BLaER1 (cell line): ENCODE measurements around the gene TOMM5.

Source experiments
- H3K27ac ChIP-seq: shearing (Covaris generic); formaldehyde crosslinking; 2 replicates; pipeline ENCODE4 v1.8.1; 2022
- H3K27me3 ChIP-seq: shearing (Covaris generic); formaldehyde crosslinking; 2 replicates; pipeline ENCODE4 v1.8.1; 2022
- H3K36me3 ChIP-seq: shearing (Covaris generic); formaldehyde crosslinking; 2 replicates; pipeline ENCODE4 v1.8.1; 2022
- H3K4me1 ChIP-seq: shearing (Covaris generic); formaldehyde crosslinking; 2 replicates; pipeline ENCODE4 v1.8.1; 2022
- H3K4me2 ChIP-seq: shearing (Covaris generic); formaldehyde crosslinking; 2 replicates; pipeline ENCODE4 v1.8.1; 2022
- H3K4me3 ChIP-seq: shearing (Covaris generic); formaldehyde crosslinking; 2 replicates; pipeline ENCODE4 v1.8.1; 2022
- H3K9ac ChIP-seq: shearing (Covaris generic); formaldehyde crosslinking; 2 replicates; pipeline ENCODE4 v1.8.1; 2022
- H3K9me3 ChIP-seq: shearing (Covaris generic); formaldehyde crosslinking; 2 replicates; pipeline ENCODE4 v1.8.1; 2022
- H4K20me1 ChIP-seq: shearing (Covaris generic); formaldehyde crosslinking; 2 replicates; pipeline ENCODE4 v1.8.1; 2022
- Cebpa-rat ChIP-seq: shearing (Covaris generic); IDR thresholded peaks from 2 replicates; pipeline ENCODE4 v1.8.1; 2022

TOMM5 gene

DNA sequence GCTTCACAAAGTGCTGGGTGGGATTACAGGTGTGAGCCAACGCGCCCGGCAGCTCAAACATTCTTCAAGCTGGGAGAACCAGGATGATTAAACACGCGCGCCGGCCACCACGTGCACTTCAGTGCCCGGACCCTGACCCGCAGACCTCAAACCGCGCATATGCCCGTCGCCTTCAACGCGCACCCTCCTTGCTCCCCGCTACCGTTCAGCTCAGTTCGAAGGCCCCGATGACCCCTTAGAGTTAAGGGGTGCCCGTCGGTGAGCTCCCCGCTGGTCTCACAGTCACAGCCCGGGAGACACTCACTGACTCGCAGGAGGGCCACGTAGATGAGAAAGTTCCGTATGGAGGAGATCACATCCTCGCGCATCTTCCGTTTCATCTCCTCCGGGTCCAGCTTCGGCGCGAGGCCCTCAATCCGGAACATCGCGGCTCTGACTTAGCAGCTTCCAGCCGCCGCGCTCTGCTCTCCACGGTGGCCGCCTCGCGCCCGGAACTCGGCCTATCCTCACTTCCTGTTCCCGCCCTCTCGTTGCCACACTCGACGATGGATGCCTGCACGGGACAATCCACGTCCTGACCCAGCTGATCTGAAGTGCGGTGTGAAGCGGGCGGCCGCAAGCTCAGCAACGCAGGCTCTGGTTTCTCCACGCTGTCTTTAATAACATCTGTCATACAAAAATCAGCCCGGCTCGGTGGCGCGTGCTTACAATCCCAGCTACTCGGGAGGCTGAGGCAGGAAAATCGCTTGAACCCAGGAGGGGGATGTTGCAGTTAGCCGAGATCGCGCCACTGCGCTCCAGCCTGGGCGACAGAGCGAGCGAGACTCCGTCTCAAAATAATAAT, at the start of gene TOMM5:
Gene TOMM5, minus strand, starts transcription at position 490 of the 844 bp plus-strand sequence. Its CDS starts 65 bp downstream, at position 425.
- H3K36me3 ChIP-seq = peaks cover 29% of the 10 kb centered on the region
- no peaks in the 10 kb centered on the region for H3K9me3 ChIP-seq
- H3K4me2 ChIP-seq = peak within 1 kb of the TSS; percentile 89
- TF ChIP-seq Cebpa-rat = peak; percentile 67; the same call in 1 of the 2 replicates
- H3K27me3 ChIP-seq = no peaks in the 10 kb centered on the region
- H4K20me1 ChIP-seq = peaks cover 49% of the 10 kb centered on the region
- peaks cover 45% of the 10 kb centered on the region for H3K4me1 ChIP-seq
- H3K9ac ChIP-seq = peak within 1 kb of the TSS; percentile 98
- peak within 1 kb of the TSS; percentile 99 for H3K4me3 ChIP-seq
- peak within 1 kb of the TSS; percentile 97 for H3K27ac ChIP-seq

DNA sequence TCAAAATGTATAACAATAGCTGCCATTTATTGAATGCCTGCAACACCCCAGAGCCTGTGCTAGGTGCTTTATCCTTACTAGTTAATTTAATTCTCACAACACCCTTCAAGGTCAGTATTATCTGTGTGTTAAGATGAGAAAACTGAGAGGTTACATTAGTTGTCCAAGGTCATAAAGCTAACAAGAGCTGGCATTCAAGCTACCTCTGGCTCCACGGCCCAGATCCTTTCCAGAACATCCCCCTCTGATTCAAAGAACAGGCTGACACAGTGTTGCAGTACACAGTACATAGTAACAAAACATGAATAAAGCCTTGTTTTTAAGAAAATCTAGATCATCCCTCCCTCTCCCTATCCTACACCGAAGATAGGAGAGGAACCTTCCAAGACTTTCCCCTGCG, 48.9 kb upstream of the TOMM5 start:
- Histone ChIP-seq H3K4me2 (no peak overlapping the region), H3K4me1 (no peaks in the 10 kb centered on the region), H3K27ac (no peak overlapping the region), H3K4me3 (no peak overlapping the region), H3K9me3 (no peaks in the 10 kb centered on the region), H3K27me3 (no peaks in the 10 kb centered on the region), H3K36me3 (no peaks in the 10 kb centered on the region), H3K9ac (no peak overlapping the region), H4K20me1 (no peaks in the 10 kb centered on the region)
- TF ChIP-seq Cebpa-rat = no peak

DNA sequence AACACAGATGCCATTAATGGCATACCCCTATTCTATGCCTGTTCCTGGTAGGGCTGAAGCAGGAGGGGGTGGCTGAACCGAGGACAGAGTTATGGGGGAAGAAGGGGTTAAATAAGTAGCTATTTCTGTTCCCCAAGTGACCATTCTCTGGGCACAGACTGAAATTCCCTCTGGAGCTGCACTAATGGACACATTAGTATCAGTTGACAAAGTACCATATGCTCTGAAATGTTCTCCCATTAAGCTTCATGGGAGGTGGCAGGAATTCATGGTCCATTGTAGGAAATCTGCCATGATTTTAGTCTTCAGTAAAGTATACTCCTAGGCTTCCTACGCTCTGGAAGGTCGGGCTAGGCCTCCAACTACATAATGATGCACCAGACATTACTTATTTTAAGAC, 47.8 kb upstream of the TOMM5 start:
- Histone ChIP-seq H3K9me3 (no peaks in the 10 kb centered on the region), H3K9ac (no peak overlapping the region), H3K36me3 (no peaks in the 10 kb centered on the region), H4K20me1 (no peaks in the 10 kb centered on the region), H3K27me3 (no peaks in the 10 kb centered on the region), H3K4me1 (no peaks in the 10 kb centered on the region), H3K4me2 (no peak overlapping the region), H3K4me3 (no peak overlapping the region), H3K27ac (no peak overlapping the region)
- no peak for TF ChIP-seq Cebpa-rat

DNA sequence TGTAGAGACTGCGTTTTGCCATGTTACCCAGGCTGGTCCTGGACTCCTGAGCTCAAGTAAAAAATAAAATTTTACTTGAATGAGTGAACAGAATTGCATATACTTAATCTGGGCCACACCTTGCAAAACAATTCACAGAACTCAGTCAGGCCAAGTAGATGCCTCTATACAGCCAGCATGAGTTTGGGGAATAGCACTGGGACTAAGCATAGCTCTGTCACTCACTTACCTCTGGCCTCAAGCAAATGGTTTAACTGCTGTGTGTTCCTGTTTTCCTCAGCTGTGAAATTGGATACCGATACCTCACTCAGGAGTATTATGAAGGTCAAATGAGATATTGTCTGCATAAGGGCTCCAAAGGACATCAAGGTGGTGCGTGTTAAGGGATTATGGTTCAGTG, 47.4 kb upstream of the TOMM5 start:
- H3K36me3 ChIP-seq = no peaks in the 10 kb centered on the region
- H3K4me2 ChIP-seq = no peak overlapping the region
- no peak overlapping the region for H3K4me3 ChIP-seq
- no peaks in the 10 kb centered on the region for H3K27me3 ChIP-seq
- no peaks in the 10 kb centered on the region for H4K20me1 ChIP-seq
- H3K9me3 ChIP-seq = no peaks in the 10 kb centered on the region
- H3K4me1 ChIP-seq = no peaks in the 10 kb centered on the region
- H3K9ac ChIP-seq = no peak overlapping the region
- H3K27ac ChIP-seq = no peak overlapping the region
- TF ChIP-seq Cebpa-rat = no peak

DNA sequence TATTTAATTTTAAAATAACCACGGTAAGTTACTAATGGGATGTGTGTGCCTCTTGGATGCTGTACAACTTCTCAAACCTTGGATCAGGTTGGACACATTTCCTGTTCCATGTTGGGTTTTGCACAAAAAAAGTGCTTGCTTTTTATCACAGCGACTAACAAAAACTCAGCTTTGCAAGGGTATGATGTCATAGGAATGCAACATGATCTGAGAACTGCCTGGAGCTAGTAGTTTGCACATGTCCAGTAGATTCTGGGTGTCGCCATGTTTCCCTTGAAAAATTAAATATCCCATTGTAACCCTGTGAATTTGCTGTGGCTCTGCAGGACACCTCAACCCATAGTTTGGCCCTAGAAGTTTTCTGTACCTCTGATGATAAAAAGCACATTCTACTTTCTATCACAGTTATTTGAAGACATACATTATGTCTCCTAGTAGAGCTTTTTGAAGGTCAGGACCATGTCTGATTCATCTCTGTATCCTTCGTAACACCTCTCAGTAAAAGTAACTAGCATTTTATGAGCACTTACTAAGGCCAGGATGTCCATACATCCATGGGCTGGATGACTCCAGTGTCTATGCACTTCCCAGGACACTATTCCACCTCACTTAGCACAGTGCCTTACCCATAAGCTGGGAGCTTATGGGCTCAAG, 46.8 kb upstream of the TOMM5 start:
- H3K4me1 ChIP-seq = no peaks in the 10 kb centered on the region
- H3K27ac ChIP-seq = no peak overlapping the region
- H3K9ac ChIP-seq = no peak overlapping the region
- H3K9me3 ChIP-seq = no peaks in the 10 kb centered on the region
- H3K36me3 ChIP-seq = no peaks in the 10 kb centered on the region
- no peak overlapping the region for H3K4me3 ChIP-seq
- H3K27me3 ChIP-seq = no peaks in the 10 kb centered on the region
- no peaks in the 10 kb centered on the region for H4K20me1 ChIP-seq
- H3K4me2 ChIP-seq = no peak overlapping the region
- TF ChIP-seq Cebpa-rat = no peak

DNA sequence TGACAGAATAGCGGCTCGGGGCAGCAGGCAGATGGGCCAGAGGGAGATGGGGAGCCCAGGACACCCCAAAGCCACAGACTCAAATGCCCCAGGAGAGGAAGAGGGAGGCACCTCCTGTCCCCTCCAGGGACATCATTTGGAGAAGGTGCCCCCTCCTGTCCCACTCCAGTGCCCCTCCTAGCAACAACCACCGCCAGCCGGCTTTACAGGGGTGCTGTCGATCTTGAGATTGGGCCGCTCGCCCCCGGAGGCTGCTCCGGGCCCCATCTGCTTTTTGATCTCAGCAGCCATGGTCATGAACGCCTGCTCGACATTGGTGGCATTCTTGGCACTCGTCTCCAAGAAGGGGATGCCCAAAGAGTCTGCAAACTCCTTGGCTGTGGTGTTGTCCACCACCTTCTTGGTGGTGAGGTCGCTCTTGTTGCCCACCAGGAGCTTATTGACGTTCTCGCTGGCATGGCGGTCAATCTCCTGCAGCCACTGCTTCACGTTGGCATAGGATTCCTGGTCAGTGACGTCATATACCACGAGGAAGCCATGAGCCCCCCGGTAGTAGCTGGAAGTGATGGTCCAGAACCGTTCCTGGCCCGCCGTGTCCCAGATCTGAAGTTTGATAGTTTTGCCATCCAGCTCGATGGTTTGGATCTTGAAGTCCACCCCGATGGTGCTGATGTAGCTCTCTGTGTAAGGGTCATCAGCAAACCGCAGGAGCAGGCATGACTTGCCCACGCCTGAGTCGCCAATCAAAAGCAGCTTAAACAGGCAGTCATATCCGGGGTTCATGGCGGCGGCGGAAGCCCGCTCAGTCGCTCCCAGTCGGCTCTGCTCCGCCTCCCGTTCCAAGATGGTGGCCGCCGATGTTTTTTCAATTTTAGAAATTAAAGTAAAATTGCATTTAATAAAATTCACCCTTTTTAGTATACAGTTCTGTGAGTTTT, 44.4 kb upstream of the TOMM5 start:
- no peak overlapping the region for H3K9ac ChIP-seq
- no peaks in the 10 kb centered on the region for H3K36me3 ChIP-seq
- no peaks in the 10 kb centered on the region for H3K4me1 ChIP-seq
- H3K4me2 ChIP-seq = no peak overlapping the region
- H3K27ac ChIP-seq = no peak overlapping the region
- H3K9me3 ChIP-seq = no peaks in the 10 kb centered on the region
- H3K4me3 ChIP-seq = no peak overlapping the region
- H3K27me3 ChIP-seq = no peaks in the 10 kb centered on the region
- H4K20me1 ChIP-seq = no peaks in the 10 kb centered on the region
- no peak for TF ChIP-seq Cebpa-rat

DNA sequence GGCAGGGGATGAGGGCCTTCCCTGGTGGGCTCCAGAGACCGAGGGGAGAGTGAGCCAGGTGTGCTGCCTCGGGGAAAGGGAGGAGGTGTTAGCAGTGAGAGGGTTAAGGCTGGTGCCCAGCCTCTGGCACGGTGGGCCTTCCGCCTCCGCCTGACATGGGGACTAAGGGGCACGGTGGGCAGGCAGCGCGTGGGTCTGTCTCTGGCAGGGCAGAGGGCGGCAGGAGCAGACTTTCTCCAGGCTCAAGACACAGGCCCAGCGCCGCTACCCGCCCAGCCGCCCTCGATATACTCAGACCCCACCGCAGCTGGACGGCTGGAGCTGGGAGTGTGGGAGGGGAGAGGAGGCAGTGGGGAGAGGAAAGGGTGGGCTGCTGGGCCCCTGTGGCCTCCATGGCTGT, 43.4 kb upstream of the TOMM5 start:
- no peak overlapping the region for H3K9ac ChIP-seq
- no peaks in the 10 kb centered on the region for H3K27me3 ChIP-seq
- H3K4me1 ChIP-seq = no peaks in the 10 kb centered on the region
- no peaks in the 10 kb centered on the region for H4K20me1 ChIP-seq
- H3K9me3 ChIP-seq = no peaks in the 10 kb centered on the region
- no peak overlapping the region for H3K27ac ChIP-seq
- H3K4me3 ChIP-seq = no peak overlapping the region
- H3K36me3 ChIP-seq = no peaks in the 10 kb centered on the region
- H3K4me2 ChIP-seq = no peak overlapping the region
- no peak for TF ChIP-seq Cebpa-rat

DNA sequence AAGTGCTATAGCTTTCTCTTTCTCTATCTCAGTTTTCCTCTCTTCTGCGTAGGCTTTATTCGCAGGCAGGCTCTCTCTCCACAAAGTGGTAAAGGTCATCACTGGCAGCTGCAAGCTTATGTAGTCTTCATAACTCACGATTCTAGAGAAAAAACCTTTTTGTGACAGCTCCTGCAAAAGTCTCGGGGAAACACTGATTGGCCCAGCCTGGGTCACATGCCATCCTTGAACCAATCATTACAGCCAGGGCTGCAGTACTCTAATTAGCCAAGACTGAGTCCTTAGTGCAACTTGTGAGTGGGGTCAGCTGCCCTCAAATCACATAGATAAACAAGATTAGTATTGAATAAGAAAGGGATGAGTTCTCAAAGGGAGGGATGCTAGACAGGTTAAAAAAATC, 40.1 kb upstream of the TOMM5 start:
- Histone ChIP-seq H3K9ac (no peak overlapping the region), H3K4me1 (no peaks in the 10 kb centered on the region), H3K4me2 (no peak overlapping the region), H3K4me3 (no peak overlapping the region), H3K27me3 (no peaks in the 10 kb centered on the region), H4K20me1 (no peaks in the 10 kb centered on the region), H3K27ac (no peak overlapping the region), H3K9me3 (no peaks in the 10 kb centered on the region), H3K36me3 (no peaks in the 10 kb centered on the region)
- TF ChIP-seq Cebpa-rat = no peak

DNA sequence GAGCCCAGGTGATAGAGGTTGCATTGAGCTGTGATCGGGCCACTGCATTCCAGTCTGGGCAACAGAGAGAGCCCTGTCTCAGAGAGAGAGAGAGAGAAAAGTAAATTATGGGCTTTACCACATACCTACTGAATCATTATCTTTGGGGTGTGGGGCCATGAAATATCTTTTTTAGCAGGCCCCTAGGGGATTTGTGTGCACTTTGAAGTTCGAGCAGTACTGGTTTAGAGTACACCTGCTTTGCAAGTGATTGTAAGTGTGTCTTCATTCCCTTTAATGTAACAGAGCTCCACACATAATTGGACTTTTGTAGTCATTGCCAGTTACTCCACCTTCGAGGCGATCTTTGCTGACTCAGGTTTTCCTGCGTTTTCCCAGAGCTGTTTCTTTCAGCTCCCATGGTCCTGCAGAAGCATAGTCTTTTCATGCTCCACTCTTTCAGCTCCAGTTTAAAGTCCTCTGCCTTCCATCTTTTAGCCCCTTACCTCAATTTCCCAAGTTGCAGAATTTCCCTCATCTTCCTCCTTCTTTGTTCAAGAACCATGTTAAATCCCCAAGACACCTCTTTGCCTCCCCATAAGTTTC, 34.4 kb upstream of the TOMM5 start:
- H3K4me1 ChIP-seq = peaks cover 14% of the 10 kb centered on the region
- H3K9ac ChIP-seq = no peak overlapping the region
- H4K20me1 ChIP-seq = no peaks in the 10 kb centered on the region
- no peak overlapping the region for H3K4me2 ChIP-seq
- no peak overlapping the region for H3K27ac ChIP-seq
- no peak for TF ChIP-seq Cebpa-rat
- H3K36me3 ChIP-seq = no peaks in the 10 kb centered on the region
- H3K4me3 ChIP-seq = no peak overlapping the region
- H3K9me3 ChIP-seq = no peaks in the 10 kb centered on the region
- no peaks in the 10 kb centered on the region for H3K27me3 ChIP-seq
